Sigmoid colon (tissue), 4 donors: ENCODE data around the gene BCHE.

Source experiments
- EP300 ChIP-seq, 4 donors: sonication (generic); formaldehyde crosslinking; IDR thresholded peaks; one replicate each; pipeline ENCODE4 v1.6.1; 2017; ENCODE audit warnings: antibody characterized with exemption in 4 of 4
- POLR2A ChIP-seq, 2 donors: fragments of 450-650 bp; IDR thresholded peaks; one replicate each; pipeline ENCODE4 v1.6.1; 2016; ENCODE audit warnings: antibody characterized with exemption in 2 of 2, mild to moderate bottlenecking in 2 of 2, moderate library complexity in 2 of 2
- POLR2AphosphoS5 ChIP-seq, 4 donors: sonication (generic); formaldehyde crosslinking; IDR thresholded peaks; one replicate each; pipeline ENCODE4 v1.6.1; 2017; ENCODE audit warnings: antibody characterized with exemption in 4 of 4
- TF ChIP-seq, protein P1 (sequence below), 4 experiments: fragments of 450-650 bp in 3 of 4; fragments of 200-600 bp in 1 of 4; IDR thresholded peaks; one replicate each; pipeline ENCODE4 v1.5.1; 2016 to 2019; ENCODE audit warnings: antibody characterized with exemption in 4 of 4, mild to moderate bottlenecking in 3 of 4, moderate library complexity in 2 of 4

DNA sequence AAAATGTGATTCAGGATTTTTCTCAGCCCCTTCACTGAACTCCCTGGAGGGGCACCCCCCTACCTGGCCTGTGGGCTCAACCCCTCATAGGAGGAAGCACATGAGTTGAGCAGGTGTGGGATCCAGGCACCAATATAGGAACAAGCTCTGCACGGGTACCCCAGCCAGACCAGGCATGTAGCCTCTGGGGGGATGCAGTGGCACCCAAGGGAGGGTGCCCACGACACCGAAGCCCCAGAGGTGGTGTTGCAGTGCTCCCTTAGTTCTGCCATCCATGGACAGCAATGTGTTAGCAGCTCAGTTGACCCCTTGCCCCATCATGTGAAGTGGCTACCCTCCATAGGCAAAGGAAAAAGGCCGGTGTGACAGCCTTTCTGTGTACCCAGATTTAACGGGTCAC lies 30.9 kb upstream of the BCHE start:
- TF ChIP-seq, protein P1, sequence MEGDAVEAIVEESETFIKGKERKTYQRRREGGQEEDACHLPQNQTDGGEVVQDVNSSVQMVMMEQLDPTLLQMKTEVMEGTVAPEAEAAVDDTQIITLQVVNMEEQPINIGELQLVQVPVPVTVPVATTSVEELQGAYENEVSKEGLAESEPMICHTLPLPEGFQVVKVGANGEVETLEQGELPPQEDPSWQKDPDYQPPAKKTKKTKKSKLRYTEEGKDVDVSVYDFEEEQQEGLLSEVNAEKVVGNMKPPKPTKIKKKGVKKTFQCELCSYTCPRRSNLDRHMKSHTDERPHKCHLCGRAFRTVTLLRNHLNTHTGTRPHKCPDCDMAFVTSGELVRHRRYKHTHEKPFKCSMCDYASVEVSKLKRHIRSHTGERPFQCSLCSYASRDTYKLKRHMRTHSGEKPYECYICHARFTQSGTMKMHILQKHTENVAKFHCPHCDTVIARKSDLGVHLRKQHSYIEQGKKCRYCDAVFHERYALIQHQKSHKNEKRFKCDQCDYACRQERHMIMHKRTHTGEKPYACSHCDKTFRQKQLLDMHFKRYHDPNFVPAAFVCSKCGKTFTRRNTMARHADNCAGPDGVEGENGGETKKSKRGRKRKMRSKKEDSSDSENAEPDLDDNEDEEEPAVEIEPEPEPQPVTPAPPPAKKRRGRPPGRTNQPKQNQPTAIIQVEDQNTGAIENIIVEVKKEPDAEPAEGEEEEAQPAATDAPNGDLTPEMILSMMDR (IDR thresholded peaks at IDR 0.05), result no peak
- no peak for TF ChIP-seq EP300 (IDR thresholded peaks at IDR 0.05)
- no peak for TF ChIP-seq POLR2A (IDR thresholded peaks at IDR 0.05)
- no peak for TF ChIP-seq POLR2AphosphoS5 (IDR thresholded peaks at IDR 0.05)
